ENCODE results near the gene CLRN3. TPM values are rescaled to one million over a fixed set of nuclear protein-coding genes. Genes with fewer than 3 reads are reported as not detected.
A peak's percentile ranks its signal among the peaks of the same experiment; 100 is the strongest.

Gene CLRN3
- total and polyA plus RNA-seq, 12 donors = 0.29 to 0.61 (median 0.39) TPM; not detected in 9

DNA sequence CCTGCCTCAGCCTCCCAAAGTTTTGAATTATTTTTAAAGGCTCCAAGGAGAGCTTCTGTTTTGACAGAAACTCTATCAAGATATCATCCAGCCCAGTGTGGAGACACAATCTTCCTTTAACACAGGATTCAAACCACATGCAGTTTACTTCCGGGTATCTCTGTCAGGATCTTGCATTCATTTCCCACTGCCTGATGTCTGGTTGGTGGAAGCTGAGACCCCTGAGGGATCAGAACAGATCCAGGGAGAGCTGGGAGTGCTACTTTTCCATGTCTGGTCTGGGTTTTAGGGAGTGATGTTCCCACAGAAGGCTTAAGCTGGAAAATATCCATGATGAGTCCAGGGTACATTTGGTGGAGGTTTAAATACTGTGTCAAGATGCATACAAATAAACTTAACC, 30.9 kb upstream of the CLRN3 start:
- H3K4me3 ChIP-seq = no peak overlapping the region
- DNase-seq = peak in 1 of 7 donors; percentile 14
- H3K36me3 ChIP-seq (replicated peaks in 1 of 2) = no peaks in the 10 kb centered on the region
- no peaks in the 10 kb centered on the region for H3K9me3 ChIP-seq (replicated peaks in 1 of 3)
- TF ChIP-seq, protein P1, sequence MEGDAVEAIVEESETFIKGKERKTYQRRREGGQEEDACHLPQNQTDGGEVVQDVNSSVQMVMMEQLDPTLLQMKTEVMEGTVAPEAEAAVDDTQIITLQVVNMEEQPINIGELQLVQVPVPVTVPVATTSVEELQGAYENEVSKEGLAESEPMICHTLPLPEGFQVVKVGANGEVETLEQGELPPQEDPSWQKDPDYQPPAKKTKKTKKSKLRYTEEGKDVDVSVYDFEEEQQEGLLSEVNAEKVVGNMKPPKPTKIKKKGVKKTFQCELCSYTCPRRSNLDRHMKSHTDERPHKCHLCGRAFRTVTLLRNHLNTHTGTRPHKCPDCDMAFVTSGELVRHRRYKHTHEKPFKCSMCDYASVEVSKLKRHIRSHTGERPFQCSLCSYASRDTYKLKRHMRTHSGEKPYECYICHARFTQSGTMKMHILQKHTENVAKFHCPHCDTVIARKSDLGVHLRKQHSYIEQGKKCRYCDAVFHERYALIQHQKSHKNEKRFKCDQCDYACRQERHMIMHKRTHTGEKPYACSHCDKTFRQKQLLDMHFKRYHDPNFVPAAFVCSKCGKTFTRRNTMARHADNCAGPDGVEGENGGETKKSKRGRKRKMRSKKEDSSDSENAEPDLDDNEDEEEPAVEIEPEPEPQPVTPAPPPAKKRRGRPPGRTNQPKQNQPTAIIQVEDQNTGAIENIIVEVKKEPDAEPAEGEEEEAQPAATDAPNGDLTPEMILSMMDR (IDR thresholded peaks at IDR 0.05) = no peak
- TF ChIP-seq POLR2A (IDR thresholded peaks at IDR 0.05) = no peak
- peaks cover 32 to 77% of the 10 kb centered on the region in 2 donors for H3K4me1 ChIP-seq (replicated peaks in 1 of 2)
- no peaks in the 10 kb centered on the region for H3K27me3 ChIP-seq
- WGBS, 4 donors = 50 to 73% (median 68%) methylated on average over 1 of the region's 1 CpG
- intact Hi-C loops (cut with DNase I) = no loop called here
- H3K27ac ChIP-seq = peak overlapping the region; percentile 37 to 83 (median 76)

DNA sequence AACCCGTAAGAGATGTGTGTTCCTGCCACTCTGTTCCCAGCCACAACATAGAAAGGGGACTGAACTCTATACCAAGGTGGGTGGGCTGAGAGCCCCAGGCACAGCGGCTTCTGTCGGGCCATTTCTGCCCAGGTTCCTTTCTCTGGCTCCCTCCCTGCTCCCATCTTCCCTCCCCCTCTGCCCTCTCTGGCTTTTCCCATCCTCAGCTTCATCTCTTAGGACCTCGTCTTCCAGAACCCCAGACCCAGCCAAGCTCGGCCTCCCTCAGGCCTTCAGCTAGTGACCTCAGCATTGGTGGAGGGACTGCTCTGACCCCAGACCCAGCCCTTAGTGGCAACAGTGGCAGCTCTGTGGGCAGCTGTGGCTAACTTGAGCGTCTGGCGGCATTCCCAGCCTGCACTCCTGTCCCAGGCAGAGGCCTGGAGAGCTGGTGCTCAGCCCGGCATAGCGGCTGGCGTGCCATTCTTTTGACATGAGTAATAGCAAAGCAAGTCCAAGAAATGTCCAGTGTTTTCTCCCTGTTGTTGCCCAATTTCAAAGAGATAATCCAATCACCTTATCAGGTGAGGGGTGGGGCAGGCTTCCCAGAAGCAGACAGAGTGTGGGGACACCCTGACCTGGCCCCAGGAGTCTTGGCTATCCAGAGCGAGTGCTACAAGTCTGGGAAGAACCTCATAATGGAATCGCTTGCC, 30.1 kb upstream of the CLRN3 start:
- H3K36me3 ChIP-seq (replicated peaks in 1 of 2) = no peaks in the 10 kb centered on the region
- 54 to 61% (median 58%) methylated on average over 9 to 12 of the region's 12 CpGs for WGBS, 4 donors
- TF ChIP-seq POLR2A (IDR thresholded peaks at IDR 0.05) = peak in 1 of 2 donors; percentile 61
- TF ChIP-seq, protein P1 (IDR thresholded peaks at IDR 0.05) = no peak
- no peak overlapping the region for H3K4me3 ChIP-seq
- peak overlapping the region; percentile 37 to 83 (median 76) for H3K27ac ChIP-seq
- peak; percentile 83 to 96 (median 94) for DNase-seq
- peaks cover 24 to 69% of the 10 kb centered on the region in 2 donors for H3K4me1 ChIP-seq (replicated peaks in 1 of 2)
- no peaks in the 10 kb centered on the region for H3K27me3 ChIP-seq
- no peaks in the 10 kb centered on the region for H3K9me3 ChIP-seq (replicated peaks in 1 of 3)
- intact Hi-C loops (cut with DNase I) = no loop called here

DNA sequence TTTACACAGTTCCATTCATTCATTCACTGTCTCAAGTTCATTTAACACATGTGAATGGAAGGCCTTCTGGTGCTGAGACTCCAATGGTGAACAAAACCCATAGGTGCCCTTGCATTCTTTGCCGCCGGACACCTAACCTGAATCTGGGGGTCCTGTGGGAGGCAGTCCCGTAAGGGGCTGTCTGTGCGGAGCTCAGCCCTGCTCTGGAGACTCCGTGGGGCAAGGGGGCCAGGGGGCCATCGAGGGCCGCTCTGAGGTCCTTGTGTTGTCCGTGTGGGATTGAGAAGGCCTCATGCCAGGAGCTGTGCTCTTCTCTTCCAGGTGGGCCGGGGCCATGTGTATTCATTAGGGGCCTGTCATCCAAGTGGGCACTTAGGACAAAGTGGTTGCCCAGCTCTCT, 29.5 kb upstream of the CLRN3 start:
- peaks cover 23 to 63% of the 10 kb centered on the region in 2 donors for H3K4me1 ChIP-seq (replicated peaks in 1 of 2)
- intact Hi-C loops (cut with DNase I) = no loop called here
- H3K9me3 ChIP-seq (replicated peaks in 1 of 3) = no peaks in the 10 kb centered on the region
- peak overlapping the region; percentile 37 to 83 (median 76) for H3K27ac ChIP-seq
- H3K27me3 ChIP-seq = no peaks in the 10 kb centered on the region
- no peaks in the 10 kb centered on the region for H3K36me3 ChIP-seq (replicated peaks in 1 of 2)
- no peak overlapping the region for H3K4me3 ChIP-seq
- 96 to 100% (median 98%) methylated on average over 1 to 9 of the region's 9 CpGs for WGBS, 4 donors
- DNase-seq = peak in 3 of 7 donors; percentile 17 to 39 (median 20)
- TF ChIP-seq POLR2A (IDR thresholded peaks at IDR 0.05) = no peak
- TF ChIP-seq, protein P1 (IDR thresholded peaks at IDR 0.05) = no peak

DNA sequence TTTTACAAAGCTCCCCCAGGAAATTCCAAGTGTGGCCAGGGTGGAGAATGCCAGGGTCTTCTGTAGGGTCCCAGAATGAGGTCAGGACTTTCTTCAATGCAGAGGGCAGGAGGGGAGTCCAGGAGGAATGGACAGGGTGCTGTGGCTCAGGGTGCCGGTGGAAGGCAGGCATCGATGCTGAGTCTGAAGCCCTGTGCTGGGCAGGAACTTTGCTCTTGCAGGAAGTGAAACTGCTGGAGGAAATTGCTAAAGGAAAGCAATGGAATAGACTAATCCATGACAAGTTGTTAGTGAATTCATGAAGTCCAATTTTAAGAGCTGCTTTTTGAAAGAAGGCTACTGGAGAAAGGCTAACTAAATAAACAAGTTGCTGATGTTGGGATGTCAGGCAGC, 29.0 kb upstream of the CLRN3 start:
- H3K4me3 ChIP-seq = no peak overlapping the region
- TF ChIP-seq, protein P1 (IDR thresholded peaks at IDR 0.05) = no peak
- TF ChIP-seq POLR2A (IDR thresholded peaks at IDR 0.05) = no peak
- H3K36me3 ChIP-seq (replicated peaks in 1 of 2) = no peaks in the 10 kb centered on the region
- intact Hi-C loops (cut with DNase I) = no loop called here
- no peaks in the 10 kb centered on the region for H3K27me3 ChIP-seq
- WGBS, 4 donors = 69 to 95% (median 75%) methylated on average over 2 of the region's 2 CpGs
- H3K27ac ChIP-seq = peak overlapping the region; percentile 37 to 83 (median 76)
- peak in 3 of 7 donors; percentile 20 to 52 (median 29) for DNase-seq
- peaks cover 23 to 59% of the 10 kb centered on the region in 2 donors for H3K4me1 ChIP-seq (replicated peaks in 1 of 2)
- H3K9me3 ChIP-seq (replicated peaks in 1 of 3) = no peaks in the 10 kb centered on the region
